ENCODE measurements around the gene RFPL4AL1.
A peak's percentile ranks its signal among the peaks of the same experiment; 100 is the strongest.
"Not testable (repeated sequence)": the region's sequence is repeated elsewhere in the genome, so short reads cannot be mapped to it uniquely, and the experiment has no call there.

RFPL4AL1 gene

GRCh38 chr19:55768818-55769217 is at the start of gene RFPL4AL1:
RFPL4AL1 (plus strand) TSS chr19:55769118; CDS start chr19:55771805, 2,687 bp downstream.
- not testable (repeated sequence) for DNase-seq

- no peak for DNase-seq
Measured at GRCh38 chr19:55720214-55720746, 48.6 kb upstream of the RFPL4AL1 start.

DNA sequence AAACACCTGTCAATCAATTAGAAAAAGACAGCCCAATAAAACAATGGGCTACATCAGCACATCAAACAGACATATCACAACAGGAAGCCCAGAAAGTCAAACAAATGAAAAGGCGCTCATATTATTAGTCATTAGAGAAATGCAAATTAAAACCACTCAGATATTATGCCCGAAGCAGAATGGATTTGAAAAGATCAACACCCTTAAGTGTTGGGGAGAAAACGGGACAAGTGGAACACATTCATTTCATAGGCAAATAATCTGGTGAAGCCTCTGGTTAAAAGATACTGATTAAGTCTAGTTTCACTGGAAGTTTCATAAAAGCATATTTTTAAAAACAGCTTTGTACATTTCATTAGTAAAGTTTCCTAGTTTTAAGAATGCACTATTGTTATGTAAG is 48.1 kb upstream of the RFPL4AL1 start:
- no peak for DNase-seq

- no peak for DNase-seq
Measured at GRCh38 chr19:55723491-55723890, 45.4 kb upstream of the RFPL4AL1 start.

DNA sequence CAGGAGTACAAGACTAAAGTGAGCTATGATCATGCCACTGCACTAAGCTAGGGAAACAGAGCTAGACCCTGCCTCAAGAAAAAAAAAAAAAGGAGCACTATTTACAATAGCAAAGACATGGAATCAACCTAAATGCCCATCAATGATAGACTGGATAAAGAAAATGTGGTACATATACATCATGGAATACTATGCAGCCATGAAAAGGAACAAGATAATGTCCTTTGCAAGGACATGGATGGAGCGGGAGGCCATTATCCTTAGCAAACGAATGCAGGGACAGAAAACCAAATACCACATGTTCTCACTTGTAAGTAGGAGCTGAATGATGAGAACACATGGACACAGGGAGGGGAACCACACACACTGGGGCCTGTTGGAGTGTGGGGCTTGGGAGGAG is 38.5 kb upstream of the RFPL4AL1 start:
- not testable (repeated sequence) for DNase-seq

DNA sequence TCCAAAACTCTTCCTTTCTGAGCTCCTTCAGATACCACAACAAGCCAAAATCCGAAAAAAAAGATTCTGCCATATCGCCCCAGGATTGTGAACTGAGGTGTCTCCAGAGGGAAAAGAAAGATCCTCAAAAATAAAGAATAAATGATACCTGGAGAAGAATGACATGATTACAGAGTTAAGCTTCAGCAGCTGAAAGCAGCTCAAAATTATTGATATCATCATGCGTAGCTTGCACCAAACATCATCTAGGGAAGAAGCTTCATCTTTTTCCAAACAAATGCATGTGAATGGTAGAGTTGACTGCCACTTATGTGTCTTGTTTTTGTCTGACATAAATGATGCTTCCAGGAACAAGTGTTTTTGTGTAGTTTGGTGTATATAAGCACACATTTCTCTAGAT is 30.6 kb upstream of the RFPL4AL1 start, which contains the start of gene NLRP9:
NLRP9 (minus strand) TSS at position 101 of the 400 bp plus-strand sequence; CDS start at position 73, 28 bp downstream.
- DNase-seq, result no peak

- no peak for DNase-seq
Measured at GRCh38 chr19:55750715-55751114, 18.2 kb upstream of the RFPL4AL1 start.

- DNase-seq, result no peak
Measured at GRCh38 chr19:55753401-55753800, 15.5 kb upstream of the RFPL4AL1 start.

- not testable (repeated sequence) for DNase-seq
Measured at GRCh38 chr19:55756808-55757207, 12.1 kb upstream of the RFPL4AL1 start.

- not testable (repeated sequence) for DNase-seq
Measured at GRCh38 chr19:55758797-55759196, 10.1 kb upstream of the RFPL4AL1 start, which contains the start of gene RFPL4A. RFPL4A (plus strand) TSS chr19:55759097; CDS start chr19:55761801, 2,704 bp downstream.

DNA sequence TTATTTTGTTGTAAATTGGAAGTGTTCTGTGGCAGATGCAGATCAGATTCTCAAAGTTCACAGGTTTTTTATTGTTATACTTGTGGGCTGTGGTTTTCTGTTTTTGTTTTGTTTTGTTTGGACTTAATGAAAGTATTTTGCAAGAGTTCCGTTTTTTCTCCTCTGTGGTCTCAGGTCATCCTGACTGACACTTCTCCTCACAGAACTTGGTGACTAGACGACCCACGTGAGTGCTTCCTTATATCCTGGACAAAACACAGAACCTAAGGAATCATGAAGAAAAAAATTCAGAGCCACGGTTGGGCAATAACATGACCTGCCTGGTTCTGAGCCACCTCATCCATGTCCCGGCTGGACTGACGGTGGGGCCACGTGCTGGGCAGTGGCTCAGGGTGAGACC is 2.5 kb upstream of the RFPL4AL1 start:
- no peak for DNase-seq

DNA sequence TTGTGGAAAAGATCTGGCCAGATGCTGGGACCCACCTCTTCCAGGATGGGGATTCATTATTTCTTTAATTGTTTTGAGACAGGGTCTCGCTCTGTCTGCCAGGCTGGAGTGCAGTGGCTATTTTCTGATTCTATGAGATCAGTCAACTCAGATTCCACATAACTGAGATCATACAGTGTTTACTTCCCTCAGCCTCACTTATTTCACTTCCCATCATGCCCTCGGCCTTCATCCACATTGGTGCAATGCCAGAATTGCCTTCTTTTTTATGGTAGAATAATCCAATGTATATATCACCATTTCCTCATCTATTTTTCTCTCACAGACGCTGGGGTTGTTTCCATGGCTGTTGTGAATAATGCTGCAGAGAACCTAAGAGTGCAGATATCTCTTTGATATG is 714 bp downstream of the RFPL4AL1 start:
- DNase-seq, result not testable (repeated sequence)

- DNase-seq, result no peak
Measured at GRCh38 chr19:55777528-55777927, 8.6 kb downstream of the RFPL4AL1 start.

DNA sequence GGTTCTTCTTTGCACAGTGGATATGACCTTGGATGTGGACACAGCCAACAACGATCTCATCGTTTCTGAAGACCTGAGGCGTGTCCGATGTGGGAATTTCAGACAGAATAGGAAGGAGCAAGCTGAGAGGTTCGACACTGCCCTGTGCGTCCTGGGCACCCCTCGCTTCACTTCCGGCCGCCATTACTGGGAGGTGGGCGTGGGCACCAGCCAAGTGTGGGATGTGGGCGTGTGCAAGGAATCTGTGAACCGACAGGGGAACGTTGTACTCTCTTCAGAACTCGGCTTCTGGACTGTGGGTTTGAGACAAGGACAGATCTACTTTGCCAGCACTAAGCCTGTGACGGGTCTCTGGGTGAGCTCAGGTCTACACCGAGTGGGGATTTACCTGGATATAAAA is 9.4 kb downstream of the RFPL4AL1 start:
- DNase-seq, result no peak

GRCh38 chr19:55781112-55781511 is 12.2 kb downstream of the RFPL4AL1 start:
- DNase-seq, result no peak

GRCh38 chr19:55795021-55795420 is 26.1 kb downstream of the RFPL4AL1 start:
- no peak for DNase-seq

DNA sequence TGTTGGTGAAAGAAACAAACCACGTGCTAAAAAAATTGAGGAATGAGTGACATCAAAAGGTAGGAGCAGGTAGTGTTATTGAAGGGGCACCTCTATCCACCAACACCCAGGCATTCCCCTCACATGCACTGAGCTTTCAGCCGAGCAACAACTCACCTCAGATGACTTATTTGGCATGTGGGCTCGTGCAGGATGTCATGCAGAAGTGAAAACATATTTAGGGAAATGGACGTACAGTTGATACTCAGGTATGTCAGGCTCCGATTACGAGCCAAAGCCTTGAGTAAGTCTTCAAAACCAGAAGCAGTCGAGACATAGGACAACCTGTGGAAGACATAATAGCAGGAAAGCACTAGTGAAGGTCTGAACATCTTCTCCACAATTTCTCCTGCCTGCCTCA is 32.5 kb downstream of the RFPL4AL1 start:
- no peak for DNase-seq

GRCh38 chr19:55802281-55802680 is 33.4 kb downstream of the RFPL4AL1 start:
- DNase-seq, result no peak

DNA sequence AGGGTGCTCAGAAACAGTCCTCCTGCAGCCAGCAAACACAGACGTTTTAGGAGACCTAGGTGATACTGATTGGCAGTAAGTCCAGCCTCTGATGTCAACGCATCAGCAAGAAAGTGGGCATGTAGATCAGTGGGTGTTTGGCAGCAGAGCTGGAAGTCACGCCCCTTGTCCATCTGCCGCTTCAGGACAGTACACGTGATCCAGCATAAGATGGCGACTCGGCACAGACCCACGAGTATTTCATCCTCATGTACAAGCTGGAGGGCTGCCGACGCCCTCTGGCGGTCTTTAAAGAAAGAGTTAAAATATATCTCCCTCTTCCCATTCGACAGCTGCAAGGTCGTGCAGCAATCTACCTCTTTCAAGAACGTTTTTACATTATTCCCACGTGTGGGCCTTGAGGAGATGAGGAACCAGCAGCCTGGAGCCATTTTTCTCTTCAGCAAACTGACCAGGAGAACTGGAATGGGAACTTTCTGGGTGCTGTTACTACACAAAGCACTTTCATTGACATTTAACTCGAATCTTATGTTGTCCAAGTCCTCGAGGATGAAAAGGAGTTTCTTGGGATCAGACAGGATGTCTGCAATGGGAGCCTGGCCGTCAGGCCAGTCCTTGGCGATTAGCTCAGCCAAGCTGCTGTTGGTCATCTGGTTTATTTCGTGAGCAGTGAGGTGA is 40.6 kb downstream of the RFPL4AL1 start:
- peak; percentile 82 for DNase-seq

DNA sequence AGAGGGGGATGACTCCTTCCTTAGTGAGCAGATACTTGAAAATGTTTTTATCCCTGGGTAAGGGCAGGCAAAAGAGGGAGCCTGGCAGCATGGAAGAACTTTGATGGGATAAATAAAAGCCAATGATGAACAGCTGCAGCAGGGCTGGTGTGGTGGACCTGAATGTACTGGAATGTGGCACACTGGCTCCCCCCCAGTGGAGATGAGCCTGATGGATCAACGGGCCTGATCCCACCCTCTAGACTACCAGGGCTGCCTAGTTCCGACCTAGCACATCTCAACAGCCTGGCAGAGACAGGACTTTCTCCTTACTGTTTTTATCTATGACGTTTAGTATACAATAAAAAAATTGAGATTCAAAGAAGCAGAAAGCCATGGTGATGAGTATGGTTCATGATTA is 42.4 kb downstream of the RFPL4AL1 start:
- no peak for DNase-seq

- no peak for DNase-seq
Measured at GRCh38 chr19:55812449-55812848, 43.5 kb downstream of the RFPL4AL1 start.

GRCh38 chr19:55813906-55814305 is 45.0 kb downstream of the RFPL4AL1 start:
- DNase-seq, result no peak

- DNase-seq, result no peak
Measured at GRCh38 chr19:55820037-55820436, 51.1 kb downstream of the RFPL4AL1 start.
